Nephron (organoid): ENCODE data around the gene XPNPEP3.
"Not testable (repeated sequence)": the region's sequence is repeated elsewhere in the genome, so short reads cannot be mapped to it uniquely, and the experiment has no call there.

Experiments used
- H3K27ac Mint-ChIP-seq, 3 experiments: 2 replicates each; pipeline ENCODE4 v1.8.0; 2020; ENCODE audit warnings: mixed read lengths in 3 of 3, mild to moderate bottlenecking in 2 of 3, moderate library complexity in 1 of 3
- H3K27me3 Mint-ChIP-seq: 2 replicates; pipeline ENCODE4 v1.8.0; 2021; ENCODE audit warnings: low read depth, mild to moderate bottlenecking, moderate library complexity, mixed read lengths
- H3K36me3 Mint-ChIP-seq: 2 replicates; pipeline ENCODE4 v1.8.0; 2020; ENCODE audit warnings: low read depth, mixed read lengths
- H3K4me1 Mint-ChIP-seq: 2 replicates; pipeline ENCODE4 v1.8.0; 2020; ENCODE audit warnings: mixed read lengths
- H3K4me3 Mint-ChIP-seq, 3 experiments: 2 replicates each; pipeline ENCODE4 v1.8.0; 2020; ENCODE audit warnings: mild to moderate bottlenecking in 3 of 3, mixed read lengths in 3 of 3, moderate library complexity in 2 of 3
- H3K9me3 Mint-ChIP-seq: 2 replicates; pipeline ENCODE4 v1.8.0; 2020; ENCODE audit warnings: mixed read lengths
- TF ChIP-seq, protein P1 (sequence below), 3 experiments: fragments of 200-600 bp; sonication (generic); IDR thresholded peaks; one replicate each; pipeline ENCODE4 v1.5.0; 2021; ENCODE audit warnings: antibody characterized with exemption in 3 of 3; ENCODE audit not compliant: unreplicated experiment in 3 of 3

Gene XPNPEP3

DNA sequence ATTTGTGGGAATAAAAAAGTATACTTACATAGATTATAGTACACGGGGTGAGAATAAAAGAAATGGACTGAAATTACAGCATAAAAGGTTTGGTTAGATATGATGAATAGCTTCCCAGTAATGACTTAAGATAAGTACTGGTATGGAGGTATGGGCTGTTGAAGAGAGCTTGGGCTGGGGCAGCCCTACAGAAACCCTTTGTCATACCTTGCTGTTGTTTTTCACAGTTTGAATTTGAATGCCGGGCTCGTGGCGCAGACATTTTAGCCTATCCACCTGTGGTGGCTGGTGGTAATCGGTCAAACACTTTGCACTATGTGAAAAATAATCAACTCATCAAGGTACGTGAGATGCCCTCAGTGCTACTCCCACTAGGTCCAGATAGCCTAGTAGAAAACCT lies 51.9 kb downstream of the XPNPEP3 start:
- TF ChIP-seq, protein P1, sequence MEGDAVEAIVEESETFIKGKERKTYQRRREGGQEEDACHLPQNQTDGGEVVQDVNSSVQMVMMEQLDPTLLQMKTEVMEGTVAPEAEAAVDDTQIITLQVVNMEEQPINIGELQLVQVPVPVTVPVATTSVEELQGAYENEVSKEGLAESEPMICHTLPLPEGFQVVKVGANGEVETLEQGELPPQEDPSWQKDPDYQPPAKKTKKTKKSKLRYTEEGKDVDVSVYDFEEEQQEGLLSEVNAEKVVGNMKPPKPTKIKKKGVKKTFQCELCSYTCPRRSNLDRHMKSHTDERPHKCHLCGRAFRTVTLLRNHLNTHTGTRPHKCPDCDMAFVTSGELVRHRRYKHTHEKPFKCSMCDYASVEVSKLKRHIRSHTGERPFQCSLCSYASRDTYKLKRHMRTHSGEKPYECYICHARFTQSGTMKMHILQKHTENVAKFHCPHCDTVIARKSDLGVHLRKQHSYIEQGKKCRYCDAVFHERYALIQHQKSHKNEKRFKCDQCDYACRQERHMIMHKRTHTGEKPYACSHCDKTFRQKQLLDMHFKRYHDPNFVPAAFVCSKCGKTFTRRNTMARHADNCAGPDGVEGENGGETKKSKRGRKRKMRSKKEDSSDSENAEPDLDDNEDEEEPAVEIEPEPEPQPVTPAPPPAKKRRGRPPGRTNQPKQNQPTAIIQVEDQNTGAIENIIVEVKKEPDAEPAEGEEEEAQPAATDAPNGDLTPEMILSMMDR (IDR thresholded peaks at IDR 0.05; ENCODE audit: unreplicated experiment in 3 of 3): no peak
- H3K4me3 Mint-ChIP-seq: no peak overlapping the region

DNA sequence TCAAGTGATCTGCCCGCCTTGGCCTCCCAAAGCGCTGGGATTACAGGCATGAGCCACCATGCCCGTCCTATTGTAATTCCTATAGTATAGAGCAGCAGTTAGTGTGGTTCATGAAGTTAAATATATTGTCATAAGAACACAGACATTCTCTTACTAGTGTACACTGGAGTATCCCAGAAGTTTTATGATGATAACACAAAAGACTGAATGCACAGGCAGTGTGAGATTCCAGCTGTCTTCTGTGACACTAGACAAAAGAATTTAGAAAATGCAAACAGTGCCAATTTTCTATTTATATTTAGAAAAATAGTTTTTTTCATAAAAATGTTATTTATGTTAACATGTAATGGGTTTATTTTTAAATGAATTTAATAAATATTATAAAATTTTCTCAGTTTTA lies 54.8 kb downstream of the XPNPEP3 start:
- H3K27me3 Mint-ChIP-seq: no peaks in the 10 kb centered on the region
- no peaks in the 10 kb centered on the region for H3K9me3 Mint-ChIP-seq
- TF ChIP-seq, protein P1 (IDR thresholded peaks at IDR 0.05; ENCODE audit: unreplicated experiment in 3 of 3): no peak
- peaks cover 52% of the 10 kb centered on the region for H3K36me3 Mint-ChIP-seq
- H3K4me3 Mint-ChIP-seq: no peak overlapping the region
- H3K4me1 Mint-ChIP-seq: no peaks in the 10 kb centered on the region
- no peak overlapping the region for H3K27ac Mint-ChIP-seq

More for the DNA sequence above, 51.9 kb downstream of the XPNPEP3 start:
- Mint-ChIP-seq H3K36me3 (peaks cover 44% of the 10 kb centered on the region), H3K9me3 (no peaks in the 10 kb centered on the region), H3K27ac (no peak overlapping the region), H3K4me1 (no peaks in the 10 kb centered on the region), H3K27me3 (no peaks in the 10 kb centered on the region)

DNA sequence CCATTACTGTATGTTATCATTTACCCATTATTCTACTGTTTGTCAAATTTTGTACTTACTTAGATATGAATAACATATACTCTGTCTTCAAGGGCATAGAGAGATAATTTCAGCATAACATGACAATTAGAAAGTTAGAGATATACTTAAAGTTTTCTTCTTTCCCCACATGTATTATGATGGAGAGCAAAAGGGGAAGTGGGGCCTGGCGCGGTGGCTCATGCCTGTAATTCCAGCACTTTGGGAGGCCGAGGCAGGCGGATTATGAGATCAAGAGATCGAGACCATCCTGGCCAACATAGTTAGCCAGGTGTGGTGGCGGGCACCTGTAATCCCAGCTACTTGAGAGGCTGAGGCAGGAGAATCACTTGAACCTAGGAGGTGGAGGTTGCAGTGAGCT lies 56.0 kb downstream of the XPNPEP3 start:
- not testable (repeated sequence) for H3K27me3 Mint-ChIP-seq, H3K4me1 Mint-ChIP-seq, H3K27ac Mint-ChIP-seq, H3K4me3 Mint-ChIP-seq, H3K9me3 Mint-ChIP-seq
- H3K36me3 Mint-ChIP-seq: peaks cover 47% of the 10 kb centered on the region

DNA sequence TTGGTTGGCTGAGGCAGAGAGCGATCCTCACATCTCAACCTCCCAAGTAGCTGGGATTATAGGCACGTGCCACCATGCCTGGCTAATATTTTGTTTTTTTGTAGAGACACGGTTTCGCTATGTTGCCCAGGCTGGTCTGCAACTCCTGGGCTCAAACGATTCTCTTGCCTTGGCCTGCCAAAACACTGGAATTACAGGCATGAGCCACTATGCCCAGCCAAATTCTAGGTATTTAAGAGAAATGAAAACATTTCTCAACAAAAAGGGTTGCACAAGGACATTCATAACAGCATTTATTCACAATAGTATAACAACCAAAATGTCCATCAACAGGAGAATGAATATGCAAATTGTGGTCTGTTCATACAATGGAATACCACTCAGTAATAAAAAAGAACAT lies 62.5 kb downstream of the XPNPEP3 start:
- peaks cover 33% of the 10 kb centered on the region for H3K36me3 Mint-ChIP-seq
- no peaks in the 10 kb centered on the region for H3K4me1 Mint-ChIP-seq
- H3K4me3 Mint-ChIP-seq: no peak overlapping the region

DNA sequence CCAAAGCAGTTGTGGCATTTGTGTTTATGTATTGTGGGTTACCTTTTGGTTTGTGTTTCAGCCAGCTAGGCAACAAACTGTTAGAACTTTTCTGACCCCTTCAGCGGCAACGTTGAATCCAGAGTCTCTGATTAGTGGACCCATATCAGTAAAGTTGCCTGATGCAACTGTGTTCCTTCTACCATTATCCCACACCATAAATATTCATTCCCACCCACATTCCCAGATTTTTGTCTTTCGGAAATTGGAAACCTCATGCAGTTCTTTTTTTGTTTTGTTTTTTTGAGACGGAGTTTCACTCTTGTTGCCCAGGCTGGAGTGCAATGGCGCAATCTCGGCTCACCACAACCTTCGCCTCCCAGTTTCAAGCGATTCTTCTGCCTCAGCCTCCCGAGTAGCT lies 63.6 kb downstream of the XPNPEP3 start:
- TF ChIP-seq, protein P1 (IDR thresholded peaks at IDR 0.05; ENCODE audit: unreplicated experiment in 3 of 3): no peak
- Mint-ChIP-seq H3K36me3 (peaks cover 36% of the 10 kb centered on the region), H3K4me3 (no peak overlapping the region), H3K4me1 (no peaks in the 10 kb centered on the region), H3K27ac (no peak overlapping the region), H3K9me3 (no peaks in the 10 kb centered on the region), H3K27me3 (no peaks in the 10 kb centered on the region)

More for the DNA sequence above, 62.5 kb downstream of the XPNPEP3 start:
- Mint-ChIP-seq H3K27me3 (no peaks in the 10 kb centered on the region), H3K27ac (no peak overlapping the region), H3K9me3 (no peaks in the 10 kb centered on the region)
- TF ChIP-seq, protein P1 (IDR thresholded peaks at IDR 0.05; ENCODE audit: unreplicated experiment in 3 of 3): no peak

DNA sequence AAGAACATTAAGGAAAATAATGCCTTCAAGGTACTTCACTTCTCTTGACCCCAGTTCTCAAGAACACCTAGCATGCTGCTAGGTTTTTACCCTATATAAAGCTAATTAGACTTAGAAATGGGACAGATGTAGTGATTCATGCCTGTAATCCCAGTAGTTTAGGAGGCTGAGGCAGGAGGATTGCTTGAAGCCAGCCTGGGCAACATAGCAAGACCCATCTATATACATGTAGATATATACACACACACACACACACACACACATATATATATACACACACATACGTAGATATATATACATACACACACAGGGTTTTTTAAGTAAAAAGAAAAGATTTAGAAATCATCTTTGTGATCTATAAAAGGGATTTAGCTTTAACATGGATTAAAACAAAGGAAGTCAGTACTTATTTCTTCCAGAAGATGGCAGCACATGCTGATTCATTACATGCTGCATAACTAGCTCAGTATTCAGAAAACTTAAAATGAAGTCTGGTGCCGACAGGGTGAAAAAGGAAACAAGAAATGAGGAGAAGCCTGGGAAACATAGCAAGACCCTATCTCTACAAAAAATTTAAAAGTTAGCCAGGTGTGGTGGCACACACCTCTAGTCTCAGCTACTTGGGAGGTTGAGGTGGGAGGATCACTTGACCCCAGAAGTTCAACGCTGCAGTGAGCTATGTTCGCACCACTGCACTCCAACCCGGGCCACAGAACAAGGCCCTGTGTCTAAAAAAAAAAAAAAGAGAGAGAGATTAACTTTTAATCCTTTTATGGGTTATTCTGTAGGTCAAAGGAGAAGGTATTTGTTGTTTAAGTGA lies 65.7 kb downstream of the XPNPEP3 start:
- H3K27ac Mint-ChIP-seq: peak overlapping the region in 1 of 3 experiments; percentile 17
- TF ChIP-seq, protein P1 (IDR thresholded peaks at IDR 0.05; ENCODE audit: unreplicated experiment in 3 of 3): peak; percentile 59 to 75 (median 62)
- peaks cover 34% of the 10 kb centered on the region for H3K36me3 Mint-ChIP-seq
- H3K27me3 Mint-ChIP-seq: no peaks in the 10 kb centered on the region
- H3K9me3 Mint-ChIP-seq: no peaks in the 10 kb centered on the region
- H3K4me1 Mint-ChIP-seq: no peaks in the 10 kb centered on the region
- H3K4me3 Mint-ChIP-seq: no peak overlapping the region
